Stimulated activated CD4-positive, alpha-beta T cell treated with anti-CD3 and anti-CD28 coated beads, Interleukin-1b, Interleukin-23, amount 100 ng/mL, for 1 hour (primary cell): Measurements from ENCODE around the gene KRT76.
"Not testable (repeated sequence)": the region's sequence is repeated elsewhere in the genome, so short reads cannot be mapped to it uniquely, and the experiment has no call there.

ENCODE experiments used
- DNase-seq, 2 donors: peaks; one replicate each; pipeline ENCODE4 v3.0.0-alpha.2; 2020; ENCODE audit warnings: low read depth in 2 of 2

Gene KRT76

GRCh38 chr12:52797529-52797894 is 20.4 kb upstream of the KRT76 start:
- no peak for DNase-seq

GRCh38 chr12:52796839-52797528 is 19.8 kb upstream of the KRT76 start:
- no peak for DNase-seq

GRCh38 chr12:52796429-52796794 is 19.3 kb upstream of the KRT76 start:
- DNase-seq, result no peak

GRCh38 chr12:52795694-52796428 is 18.7 kb upstream of the KRT76 start, which contains the start of gene KRT3:
KRT3 (minus strand) TSS chr12:52796117; CDS start chr12:52796042, 75 bp downstream.
- DNase-seq, result no peak

GRCh38 chr12:52795332-52795674 is 18.2 kb upstream of the KRT76 start:
- not testable (repeated sequence) for DNase-seq

- DNase-seq, result no peak
Measured at GRCh38 chr12:52794479-52795331, 17.6 kb upstream of the KRT76 start.

- no peak for DNase-seq
Measured at GRCh38 chr12:52792185-52793029, 15.3 kb upstream of the KRT76 start.

GRCh38 chr12:52791271-52792184 is 14.4 kb upstream of the KRT76 start:
- no peak for DNase-seq

GRCh38 chr12:52790427-52791270 is 13.5 kb upstream of the KRT76 start:
- DNase-seq, result no peak

GRCh38 chr12:52789637-52790426 is 12.7 kb upstream of the KRT76 start:
- DNase-seq, result no peak

- DNase-seq, result no peak
Measured at GRCh38 chr12:52788876-52789636, 11.9 kb upstream of the KRT76 start.

- DNase-seq, result no peak
Measured at GRCh38 chr12:52788192-52788875, 11.2 kb upstream of the KRT76 start.

GRCh38 chr12:52787324-52788191 is 10.4 kb upstream of the KRT76 start:
- DNase-seq, result no peak

GRCh38 chr12:52784909-52785308 is 7.8 kb upstream of the KRT76 start:
- no peak for DNase-seq

- no peak for DNase-seq
Measured at GRCh38 chr12:52783563-52784316, 6.6 kb upstream of the KRT76 start.

- DNase-seq, result no peak
Measured at GRCh38 chr12:52782502-52782901, 5.4 kb upstream of the KRT76 start.
